Osteoblast (primary cell): ENCODE data around the gene CRIP2. TPM values are rescaled to one million over a fixed set of nuclear protein-coding genes. Genes with fewer than 3 reads are reported as not detected.

Source experiments
- DNase-seq: peaks from one replicate; pipeline ENCODE4 v3.0.0; 2011; ENCODE audit warnings: low spot score, mixed read lengths; ENCODE audit not compliant: insufficient read length; ENCODE audit errors: missing footprints
- H2AFZ ChIP-seq: 2 replicates; pipeline ENCODE4 v1.6.0; 2011; ENCODE audit warnings: mild to moderate bottlenecking, low read length
- H3K27ac ChIP-seq: 2 replicates; pipeline ENCODE4 v1.5.1; 2011; ENCODE audit warnings: mild to moderate bottlenecking, low read depth, low read length, moderate library complexity
- H3K27me3 ChIP-seq: 2 replicates; pipeline ENCODE4 v1.6.0; 2012; ENCODE audit warnings: mild to moderate bottlenecking, control low read depth, inconsistent platforms, low read length, moderate library complexity; ENCODE audit not compliant: insufficient read depth
- H3K36me3 ChIP-seq: 2 replicates; pipeline ENCODE4 v1.5.1; 2011; ENCODE audit warnings: mild to moderate bottlenecking, low read length, control low read depth, moderate library complexity; ENCODE audit not compliant: insufficient read depth
- H3K4me1 ChIP-seq: 2 replicates; pipeline ENCODE4 v1.5.1; 2011; ENCODE audit warnings: mild to moderate bottlenecking, low read length, control low read depth, moderate library complexity; ENCODE audit not compliant: insufficient read depth
- H3K4me2 ChIP-seq: 2 replicates; pipeline ENCODE4 v1.6.0; 2011; ENCODE audit warnings: mild to moderate bottlenecking, low read length; ENCODE audit not compliant: insufficient read depth
- H3K4me3 ChIP-seq: fragments of 200-600 bp; sonication (generic); 3 replicates; pipeline ENCODE4 v1.5.1; 2012; ENCODE audit warnings: mild to moderate bottlenecking, low read length, inconsistent platforms; ENCODE audit not compliant: insufficient read depth
- H3K79me2 ChIP-seq: 2 replicates; pipeline ENCODE4 v1.6.0; 2012; ENCODE audit warnings: mild to moderate bottlenecking, low read length, control low read depth, inconsistent platforms; ENCODE audit not compliant: insufficient read depth
- H3K9me3 ChIP-seq: 2 replicates; pipeline ENCODE4 v1.5.1; 2011; ENCODE audit warnings: low read depth, low read length, control low read depth
- H4K20me1 ChIP-seq: 2 replicates; pipeline ENCODE4 v1.6.0; 2012; ENCODE audit warnings: mild to moderate bottlenecking, low read length, control low read depth; ENCODE audit not compliant: insufficient read depth
- total RNA-seq: library from RNA; depleted of rRNA; stranded (reverse); fragments of >200 nt; gene quantifications from 2 replicates; pipeline ENCODE4 v1.2.3, GENCODE V29; 2012
- TF ChIP-seq, protein P1 (sequence below): IDR thresholded peaks from 2 replicates; pipeline ENCODE4 v1.5.1; 2011; ENCODE audit warnings: mild to moderate bottlenecking, low read depth, low read length, moderate library complexity; ENCODE audit errors: extremely low read depth

CRIP2 gene
- total RNA-seq, 1 donor, result 43.8 TPM

DNA sequence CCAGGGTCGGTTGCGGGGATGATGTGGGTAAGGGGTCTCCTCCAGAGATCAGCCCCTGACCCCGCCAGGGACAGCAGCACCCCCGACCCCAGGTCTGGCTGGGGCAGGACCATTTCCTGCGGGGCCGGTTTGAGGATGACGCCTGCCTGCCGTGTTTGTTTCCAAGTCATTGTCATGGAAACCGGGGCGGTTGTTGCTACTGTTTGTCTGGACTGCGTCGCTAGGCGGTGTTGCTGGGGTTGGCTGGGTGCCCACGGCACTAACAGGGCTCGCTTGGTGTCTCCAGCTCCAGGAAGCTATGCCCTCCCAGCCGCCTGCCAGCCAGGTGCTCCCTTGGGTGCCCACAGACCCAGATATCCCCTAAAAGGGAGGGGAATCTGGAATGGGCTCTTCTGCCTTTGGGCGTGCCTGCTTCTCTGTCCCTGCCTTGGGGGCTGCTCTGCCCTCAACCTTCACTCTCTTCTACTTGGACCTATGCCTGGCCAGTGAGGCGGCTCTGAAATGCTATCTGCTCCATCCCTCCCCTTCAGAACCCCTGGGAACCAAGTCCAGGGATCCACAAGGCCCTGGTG lies 7.4 kb downstream of the CRIP2 start:
- Histone ChIP-seq H3K79me2 (peaks cover 4% of the 10 kb centered on the region), H3K9me3 (no peaks in the 10 kb centered on the region), H3K4me3 (peak overlapping the region; percentile 75), H3K4me1 (peaks cover 19% of the 10 kb centered on the region), H3K27ac (peak overlapping the region; percentile 99), H3K27me3 (peaks cover 10% of the 10 kb centered on the region), H2AFZ (peak overlapping the region; percentile 51), H3K4me2 (peak overlapping the region; percentile 94), H4K20me1 (no peaks in the 10 kb centered on the region), H3K36me3 (no peaks in the 10 kb centered on the region)
- TF ChIP-seq, protein P1, sequence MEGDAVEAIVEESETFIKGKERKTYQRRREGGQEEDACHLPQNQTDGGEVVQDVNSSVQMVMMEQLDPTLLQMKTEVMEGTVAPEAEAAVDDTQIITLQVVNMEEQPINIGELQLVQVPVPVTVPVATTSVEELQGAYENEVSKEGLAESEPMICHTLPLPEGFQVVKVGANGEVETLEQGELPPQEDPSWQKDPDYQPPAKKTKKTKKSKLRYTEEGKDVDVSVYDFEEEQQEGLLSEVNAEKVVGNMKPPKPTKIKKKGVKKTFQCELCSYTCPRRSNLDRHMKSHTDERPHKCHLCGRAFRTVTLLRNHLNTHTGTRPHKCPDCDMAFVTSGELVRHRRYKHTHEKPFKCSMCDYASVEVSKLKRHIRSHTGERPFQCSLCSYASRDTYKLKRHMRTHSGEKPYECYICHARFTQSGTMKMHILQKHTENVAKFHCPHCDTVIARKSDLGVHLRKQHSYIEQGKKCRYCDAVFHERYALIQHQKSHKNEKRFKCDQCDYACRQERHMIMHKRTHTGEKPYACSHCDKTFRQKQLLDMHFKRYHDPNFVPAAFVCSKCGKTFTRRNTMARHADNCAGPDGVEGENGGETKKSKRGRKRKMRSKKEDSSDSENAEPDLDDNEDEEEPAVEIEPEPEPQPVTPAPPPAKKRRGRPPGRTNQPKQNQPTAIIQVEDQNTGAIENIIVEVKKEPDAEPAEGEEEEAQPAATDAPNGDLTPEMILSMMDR, result no peak
- peak; percentile 100 for DNase-seq

DNA sequence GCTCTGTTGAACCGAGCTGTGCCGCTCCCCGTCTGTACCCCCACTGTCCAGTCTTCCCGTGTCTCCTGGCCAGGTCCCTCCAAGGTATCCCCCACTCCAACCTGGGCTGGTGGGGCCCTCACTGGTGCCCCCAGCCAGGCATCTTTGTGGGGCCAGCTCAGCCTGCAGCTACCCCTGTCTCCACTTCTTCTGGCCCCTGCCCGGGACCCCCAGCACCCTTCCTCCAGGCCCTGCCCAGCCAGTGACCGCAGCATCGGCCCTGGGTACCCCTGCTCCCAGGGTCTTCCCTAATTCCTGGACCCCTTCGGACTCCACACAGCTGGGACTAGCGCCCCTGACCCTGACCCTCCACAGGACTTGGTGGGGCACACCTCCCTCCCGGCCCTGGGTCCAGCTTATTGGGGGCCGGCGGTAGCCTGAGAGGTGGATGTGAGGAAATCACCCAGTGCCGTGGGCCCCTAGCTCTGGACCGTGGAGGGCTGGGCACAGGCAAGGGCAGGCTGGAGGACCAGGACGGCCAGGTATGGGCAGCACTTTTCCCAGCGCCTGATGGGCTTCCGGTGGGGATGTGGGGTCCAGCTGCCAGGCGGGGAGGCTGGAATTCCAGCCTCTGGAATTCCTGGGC lies 8.0 kb downstream of the CRIP2 start:
- H3K36me3 ChIP-seq, result no peaks in the 10 kb centered on the region
- peak overlapping the region; percentile 99 for H3K27ac ChIP-seq
- TF ChIP-seq, protein P1, result no peak
- H4K20me1 ChIP-seq, result no peaks in the 10 kb centered on the region
- H3K79me2 ChIP-seq, result no peaks in the 10 kb centered on the region
- H2AFZ ChIP-seq, result no peak overlapping the region
- peaks cover 16% of the 10 kb centered on the region for H3K4me1 ChIP-seq
- no peaks in the 10 kb centered on the region for H3K9me3 ChIP-seq
- peak overlapping the region; percentile 94 for H3K4me2 ChIP-seq
- peaks cover 17% of the 10 kb centered on the region for H3K27me3 ChIP-seq
- DNase-seq, result no peak
- H3K4me3 ChIP-seq, result peak overlapping the region; percentile 75

DNA sequence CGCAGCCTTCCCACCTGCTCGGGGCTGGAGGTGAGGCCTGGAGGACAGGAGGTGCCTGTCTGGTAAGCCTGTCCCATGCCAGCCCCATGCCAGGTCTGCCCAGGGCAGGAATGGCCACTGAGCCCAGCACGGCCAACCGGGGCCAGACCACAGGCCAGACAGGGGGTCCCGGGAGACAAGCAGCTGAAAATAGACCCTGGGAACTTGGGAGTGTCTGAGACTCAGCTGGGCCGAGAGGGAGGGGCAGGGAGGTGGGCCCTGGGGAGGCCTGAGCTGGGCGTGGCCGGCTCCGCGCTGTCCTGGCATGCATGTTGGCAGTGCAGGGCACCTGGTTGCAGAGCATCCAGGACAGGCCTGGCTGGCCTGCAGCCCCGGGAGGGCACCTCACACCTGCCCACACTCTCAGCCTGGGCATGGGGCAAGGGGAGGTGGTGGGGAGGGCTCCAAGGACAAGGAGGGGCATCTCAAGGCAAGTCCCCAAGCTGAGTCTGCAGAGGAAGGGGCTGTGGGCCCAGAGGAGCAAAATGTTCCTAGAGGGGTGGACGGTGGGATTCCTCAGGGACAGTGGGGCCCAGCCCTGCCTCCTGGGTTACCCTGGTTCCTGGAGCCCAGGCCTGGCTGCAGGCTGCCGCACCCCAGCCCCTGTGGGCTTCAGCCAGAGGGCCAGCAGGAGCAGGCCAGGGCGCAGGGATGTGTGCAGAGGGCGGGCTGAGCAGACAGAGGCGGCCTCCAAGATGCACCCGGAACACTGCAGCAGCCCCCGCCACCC lies 8.9 kb downstream of the CRIP2 start:
- Histone ChIP-seq H3K36me3 (no peaks in the 10 kb centered on the region), H3K4me3 (no peak overlapping the region), H3K9me3 (no peaks in the 10 kb centered on the region), H2AFZ (no peak overlapping the region), H3K27ac (no peak overlapping the region), H3K4me2 (no peak overlapping the region), H3K27me3 (peaks cover 22% of the 10 kb centered on the region), H3K4me1 (peaks cover 16% of the 10 kb centered on the region), H4K20me1 (no peaks in the 10 kb centered on the region), H3K79me2 (no peaks in the 10 kb centered on the region)
- TF ChIP-seq, protein P1, result no peak
- no peak for DNase-seq
